ENCODE data around the gene GRIA3.

Gene GRIA3

DNA sequence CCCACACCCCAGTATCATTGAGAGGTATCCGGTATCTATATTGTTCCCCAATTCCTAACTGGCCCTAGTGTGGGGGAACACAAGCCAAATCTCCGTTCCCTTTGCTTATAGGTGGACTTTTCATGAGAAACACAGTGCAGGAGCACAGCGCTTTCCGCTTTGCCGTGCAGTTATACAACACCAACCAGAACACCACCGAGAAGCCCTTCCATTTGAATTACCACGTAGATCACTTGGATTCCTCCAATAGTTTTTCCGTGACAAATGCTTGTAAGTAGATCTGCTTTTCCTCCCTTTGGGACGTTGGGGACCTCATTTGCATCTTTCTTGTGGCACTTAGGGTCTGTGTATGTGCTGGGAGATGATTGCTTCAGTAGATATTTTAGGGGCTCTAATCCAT is 1.6 kb downstream of the GRIA3 start:
- 0 out of 22 replicates have a peak, but pooled peaks cover 0 to 12% (median 0%) of the 10 kb centered on the region in 11 experiments for H3K9me3 ChIP-seq (replicated peaks in 1 of 11)
- H3K36me3 ChIP-seq: no peaks in the 10 kb centered on the region
- no peak overlapping the region for H3K27ac ChIP-seq
- H3K27me3 ChIP-seq: peaks cover 82 to 100% (median 97%) of the 10 kb centered on the region in 11 experiments
- no peaks in the 10 kb centered on the region; a peak in 1 of 22 replicates for H4K20me1 ChIP-seq
- H3K9ac ChIP-seq: no peak overlapping the region
- no peaks in the 10 kb centered on the region for H3K4me1 ChIP-seq
- H3K4me2 ChIP-seq: no peak overlapping the region
- no peak for TF ChIP-seq Cebpa-rat (IDR thresholded peaks at IDR 0.05)
- H3K4me3 ChIP-seq: no peak overlapping the region

DNA sequence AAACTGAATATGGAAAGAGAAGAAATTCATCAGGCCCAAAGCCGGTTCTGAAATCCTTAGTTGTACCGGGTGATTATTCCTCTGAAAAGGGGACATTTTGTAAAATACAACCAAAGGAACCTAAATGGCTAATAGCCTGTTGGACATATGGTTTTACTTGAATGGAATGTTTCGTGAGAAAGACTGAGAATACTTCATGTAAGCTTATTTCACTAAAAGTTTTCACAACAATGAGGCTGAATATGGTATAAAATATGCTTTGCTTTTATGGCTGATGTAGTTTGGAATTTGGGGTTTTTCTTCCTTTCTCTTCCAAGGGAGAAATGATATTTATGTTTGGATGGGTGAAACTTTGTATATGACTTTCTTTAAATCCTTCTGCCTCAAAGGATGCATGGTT is 2.7 kb downstream of the GRIA3 start:
- no peak overlapping the region for H3K4me3 ChIP-seq
- peaks cover 82 to 100% (median 97%) of the 10 kb centered on the region in 11 experiments for H3K27me3 ChIP-seq
- H3K27ac ChIP-seq: no peak overlapping the region
- H3K9ac ChIP-seq: no peak overlapping the region
- no peak for TF ChIP-seq Cebpa-rat (IDR thresholded peaks at IDR 0.05)
- H3K36me3 ChIP-seq: no peaks in the 10 kb centered on the region
- 0 out of 22 replicates have a peak, but pooled peaks cover 0 to 12% (median 0%) of the 10 kb centered on the region in 11 experiments for H3K9me3 ChIP-seq (replicated peaks in 1 of 11)
- no peak overlapping the region for H3K4me2 ChIP-seq
- H4K20me1 ChIP-seq: no peaks in the 10 kb centered on the region; a peak in 1 of 22 replicates
- no peaks in the 10 kb centered on the region for H3K4me1 ChIP-seq

DNA sequence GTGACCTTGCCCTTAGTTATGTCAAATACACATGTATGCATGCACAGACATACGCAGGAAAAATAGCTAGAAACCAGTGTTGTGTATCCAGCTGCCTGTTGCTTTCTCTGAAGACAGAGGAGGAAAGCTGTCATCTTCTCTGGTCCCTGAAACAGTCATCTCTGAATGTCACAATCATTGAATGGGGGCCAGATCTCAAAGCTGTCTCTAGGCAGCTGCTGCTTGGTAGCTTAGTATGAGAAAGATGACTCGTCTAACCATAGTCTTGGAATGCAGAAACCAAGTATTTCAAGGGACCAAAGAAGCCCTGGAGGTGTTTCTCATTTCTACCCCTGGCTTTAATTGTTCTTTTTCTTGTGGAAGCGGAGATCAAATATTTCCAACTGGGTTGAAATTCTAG is 4.0 kb downstream of the GRIA3 start:
- no peak overlapping the region for H3K4me3 ChIP-seq
- H3K9ac ChIP-seq: no peak overlapping the region
- H4K20me1 ChIP-seq: no peaks in the 10 kb centered on the region; a peak in 1 of 22 replicates
- TF ChIP-seq Cebpa-rat (IDR thresholded peaks at IDR 0.05): no peak
- no peaks in the 10 kb centered on the region for H3K36me3 ChIP-seq
- H3K27me3 ChIP-seq: peaks cover 82 to 100% (median 97%) of the 10 kb centered on the region in 11 experiments
- no peak overlapping the region for H3K4me2 ChIP-seq
- H3K27ac ChIP-seq: no peak overlapping the region
- H3K4me1 ChIP-seq: no peaks in the 10 kb centered on the region
- 0 out of 22 replicates have a peak, but pooled peaks cover 0 to 12% (median 0%) of the 10 kb centered on the region in 11 experiments for H3K9me3 ChIP-seq (replicated peaks in 1 of 11)

DNA sequence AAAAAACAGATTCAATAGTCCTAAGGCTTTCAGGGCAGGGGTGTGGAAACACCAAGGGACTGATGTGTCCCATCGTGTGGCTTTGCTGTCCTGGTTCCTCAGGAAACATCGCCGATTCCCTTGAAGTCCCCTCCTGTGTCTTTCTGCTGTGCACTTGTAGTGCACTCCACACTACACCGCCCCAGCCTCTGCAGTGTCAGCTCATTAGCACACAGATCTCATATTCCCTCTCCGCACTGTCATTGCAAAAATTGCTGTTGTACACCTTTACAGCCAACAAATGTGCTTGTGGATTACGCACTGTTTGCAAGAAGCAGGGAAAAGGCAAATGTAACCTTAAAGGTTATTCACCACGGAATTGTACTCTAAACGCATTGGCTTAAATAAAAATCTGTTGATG is 5.3 kb downstream of the GRIA3 start:
- no peak for TF ChIP-seq Cebpa-rat (IDR thresholded peaks at IDR 0.05)
- H3K9me3 ChIP-seq (replicated peaks in 1 of 11): no peaks in the 10 kb centered on the region
- no peak overlapping the region for H3K27ac ChIP-seq
- H3K36me3 ChIP-seq: no peaks in the 10 kb centered on the region
- peaks cover 86 to 100% (median 97%) of the 10 kb centered on the region in 11 experiments for H3K27me3 ChIP-seq
- no peak overlapping the region for H3K4me3 ChIP-seq
- no peaks in the 10 kb centered on the region for H3K4me1 ChIP-seq
- no peak overlapping the region for H3K9ac ChIP-seq
- no peaks in the 10 kb centered on the region; a peak in 1 of 22 replicates for H4K20me1 ChIP-seq
- H3K4me2 ChIP-seq: no peak overlapping the region

DNA sequence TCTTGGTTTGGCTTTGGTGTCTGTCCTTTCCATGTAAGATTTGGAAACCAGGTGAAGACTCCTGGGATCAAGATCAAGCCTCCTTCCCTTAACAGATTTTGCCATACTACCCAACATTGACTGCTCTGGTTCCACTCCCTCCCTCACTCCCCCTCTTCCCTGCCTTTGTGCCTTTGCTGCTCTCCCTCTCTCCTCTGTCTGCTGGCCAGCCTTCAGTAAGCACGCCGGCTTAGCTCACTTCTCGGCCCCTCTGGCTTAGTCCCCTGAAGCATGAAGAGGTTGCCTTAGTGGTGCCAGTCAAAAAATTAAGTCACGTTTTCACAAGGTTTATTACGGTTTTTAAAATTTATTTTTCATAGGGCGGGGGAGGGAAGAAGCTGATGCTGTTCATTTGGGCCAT is 6.0 kb downstream of the GRIA3 start:
- no peak for TF ChIP-seq Cebpa-rat (IDR thresholded peaks at IDR 0.05)
- peaks cover 90 to 100% (median 99%) of the 10 kb centered on the region in 11 experiments for H3K27me3 ChIP-seq
- no peak overlapping the region for H3K27ac ChIP-seq
- H3K4me3 ChIP-seq: no peak overlapping the region
- no peak overlapping the region for H3K4me2 ChIP-seq
- no peaks in the 10 kb centered on the region for H3K9me3 ChIP-seq (replicated peaks in 1 of 11)
- no peaks in the 10 kb centered on the region for H3K4me1 ChIP-seq
- no peak overlapping the region for H3K9ac ChIP-seq
- H3K36me3 ChIP-seq: no peaks in the 10 kb centered on the region
- H4K20me1 ChIP-seq: no peaks in the 10 kb centered on the region; a peak in 1 of 22 replicates

DNA sequence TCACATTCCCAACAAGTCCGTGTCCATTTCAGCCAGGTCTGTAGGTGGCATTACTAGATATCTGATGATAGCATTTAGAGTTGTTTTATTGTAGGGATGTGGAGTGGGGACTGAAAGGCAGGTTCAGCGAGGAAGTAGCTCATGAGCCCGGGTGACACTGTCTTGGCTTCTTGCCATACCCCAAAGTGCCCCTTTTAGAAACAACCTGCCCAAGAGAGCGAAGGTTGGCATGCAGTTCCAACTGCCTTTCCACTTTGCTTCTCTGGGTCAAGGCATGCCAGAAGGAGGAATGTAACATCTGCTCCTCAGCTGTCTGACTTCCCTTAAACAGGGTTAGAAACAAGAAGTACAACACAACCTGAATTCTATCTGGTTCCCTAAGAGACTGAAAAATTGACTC is 9.0 kb downstream of the GRIA3 start:
- no peak overlapping the region for H3K4me2 ChIP-seq
- H3K27ac ChIP-seq: no peak overlapping the region
- no peaks in the 10 kb centered on the region for H3K9me3 ChIP-seq (replicated peaks in 1 of 11)
- peaks cover 82 to 100% (median 99%) of the 10 kb centered on the region in 11 experiments for H3K27me3 ChIP-seq
- TF ChIP-seq Cebpa-rat (IDR thresholded peaks at IDR 0.05): no peak
- no peaks in the 10 kb centered on the region for H4K20me1 ChIP-seq
- H3K4me1 ChIP-seq: no peaks in the 10 kb centered on the region
- no peak overlapping the region for H3K9ac ChIP-seq
- H3K36me3 ChIP-seq: no peaks in the 10 kb centered on the region
- H3K4me3 ChIP-seq: no peak overlapping the region

DNA sequence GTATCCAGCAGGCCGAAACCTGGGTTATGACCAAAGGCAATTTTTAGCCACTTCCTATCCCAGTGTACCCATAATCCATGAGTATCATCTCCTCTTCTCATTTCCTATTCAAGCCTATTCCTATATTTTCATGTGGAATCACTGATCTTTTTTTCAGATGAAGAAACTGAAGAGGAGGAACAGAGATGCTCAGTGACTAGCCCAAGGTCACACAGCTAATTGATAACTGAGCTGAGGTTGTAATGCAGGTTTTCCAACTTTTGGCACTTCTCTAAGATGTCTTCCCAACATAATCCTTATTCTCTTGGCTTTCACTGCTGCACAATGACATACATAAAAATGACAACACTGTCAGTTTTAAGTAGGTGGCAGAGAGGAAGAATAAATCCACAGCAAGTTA is 15.3 kb downstream of the GRIA3 start:
- H3K27me3 ChIP-seq: peaks cover 72 to 98% (median 96%) of the 10 kb centered on the region in 11 experiments
- H3K4me2 ChIP-seq: no peak overlapping the region
- H3K9ac ChIP-seq: no peak overlapping the region
- H3K27ac ChIP-seq: no peak overlapping the region
- H3K9me3 ChIP-seq (replicated peaks in 1 of 11): no peaks in the 10 kb centered on the region; a peak in 1 of 22 replicates
- no peak for TF ChIP-seq Cebpa-rat (IDR thresholded peaks at IDR 0.05)
- H3K4me1 ChIP-seq: no peaks in the 10 kb centered on the region
- no peaks in the 10 kb centered on the region for H3K36me3 ChIP-seq
- no peaks in the 10 kb centered on the region; a peak in 1 of 22 replicates for H4K20me1 ChIP-seq
- H3K4me3 ChIP-seq: no peak overlapping the region

DNA sequence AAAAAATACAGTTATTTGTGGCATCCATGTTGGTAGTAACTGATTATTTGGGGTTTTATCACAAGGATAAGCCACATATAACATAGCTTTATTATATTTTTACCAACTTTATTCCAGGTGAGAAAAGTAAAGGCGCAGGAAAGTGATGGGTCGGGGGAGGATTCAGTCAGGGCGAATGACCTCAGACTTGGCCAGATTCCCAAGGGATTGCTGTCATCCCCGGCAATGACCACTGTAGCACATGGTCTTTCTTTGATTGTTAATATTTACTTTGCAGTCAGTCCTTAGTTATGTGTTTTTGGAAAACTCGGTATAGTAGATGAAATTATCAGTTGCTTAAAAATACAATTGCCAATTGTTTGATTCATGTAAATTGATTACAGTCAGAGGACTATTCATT is 17.6 kb downstream of the GRIA3 start:
- H3K9me3 ChIP-seq (replicated peaks in 1 of 11): no peaks in the 10 kb centered on the region; a peak in 1 of 22 replicates
- H3K4me3 ChIP-seq: no peak overlapping the region

DNA sequence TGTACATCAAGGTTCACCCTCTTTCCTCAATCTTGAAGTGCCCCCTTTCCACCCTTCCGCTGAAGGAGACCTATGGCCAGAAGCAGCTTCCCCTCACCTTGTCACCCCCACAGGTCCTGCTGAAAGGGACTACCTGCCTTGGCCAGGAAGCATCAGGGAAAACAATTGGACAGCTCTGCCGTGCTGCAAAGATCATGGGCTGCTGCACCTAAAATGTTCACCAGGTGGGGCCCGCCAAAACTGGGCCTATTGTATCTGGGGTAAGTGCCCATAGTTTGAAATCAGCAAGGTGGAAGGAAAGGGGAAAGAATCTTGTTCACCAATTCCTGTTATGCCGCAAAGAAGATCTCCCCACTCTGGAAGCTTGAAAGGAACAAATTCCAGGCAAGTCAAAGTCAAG is 18.4 kb downstream of the GRIA3 start:
- H3K27ac ChIP-seq: no peak overlapping the region
- H3K9me3 ChIP-seq (replicated peaks in 1 of 11): no peaks in the 10 kb centered on the region; a peak in 1 of 22 replicates
- TF ChIP-seq Cebpa-rat (IDR thresholded peaks at IDR 0.05): no peak
- no peaks in the 10 kb centered on the region for H3K4me1 ChIP-seq
- H3K4me2 ChIP-seq: no peak overlapping the region
- H4K20me1 ChIP-seq: no peaks in the 10 kb centered on the region; a peak in 1 of 22 replicates
- H3K27me3 ChIP-seq: peaks cover 80 to 98% (median 96%) of the 10 kb centered on the region in 11 experiments
- H3K4me3 ChIP-seq: no peak overlapping the region
- H3K36me3 ChIP-seq: no peaks in the 10 kb centered on the region
- no peak overlapping the region for H3K9ac ChIP-seq

More for the DNA sequence above, 17.6 kb downstream of the GRIA3 start:
- Histone ChIP-seq H3K9ac (no peak overlapping the region), H3K4me1 (no peaks in the 10 kb centered on the region), H3K36me3 (no peaks in the 10 kb centered on the region), H3K27me3 (peaks cover 78 to 98% (median 96%) of the 10 kb centered on the region in 11 experiments), H3K27ac (no peak overlapping the region), H4K20me1 (no peaks in the 10 kb centered on the region; a peak in 1 of 22 replicates), H3K4me2 (no peak overlapping the region)
- no peak for TF ChIP-seq Cebpa-rat (IDR thresholded peaks at IDR 0.05)

DNA sequence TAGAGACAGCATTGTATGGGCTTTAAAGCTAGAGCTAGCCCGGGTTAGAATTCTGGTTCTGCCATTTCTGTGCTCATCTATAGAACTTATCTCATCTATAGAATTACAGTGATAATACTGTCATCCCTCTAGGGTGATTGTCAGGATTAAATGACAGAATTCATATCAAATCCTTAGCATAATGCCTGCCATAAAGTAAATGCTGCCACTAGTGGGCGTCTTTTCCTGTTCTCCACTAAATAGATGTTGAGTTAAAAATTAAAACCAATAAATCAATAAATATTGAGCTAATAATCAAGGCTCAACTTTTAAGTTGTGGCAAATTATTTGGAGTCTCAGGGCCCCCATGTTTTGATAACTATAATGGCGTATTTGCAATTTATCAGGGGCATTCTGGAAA is 19.7 kb downstream of the GRIA3 start:
- H3K4me3 ChIP-seq: no peak overlapping the region
- no peak overlapping the region for H3K4me2 ChIP-seq
- no peaks in the 10 kb centered on the region for H3K36me3 ChIP-seq
- H3K27ac ChIP-seq: no peak overlapping the region
- TF ChIP-seq Cebpa-rat (IDR thresholded peaks at IDR 0.05): no peak
- no peaks in the 10 kb centered on the region; a peak in 1 of 22 replicates for H3K9me3 ChIP-seq (replicated peaks in 1 of 11)
- no peaks in the 10 kb centered on the region; a peak in 1 of 22 replicates for H4K20me1 ChIP-seq
- H3K4me1 ChIP-seq: no peaks in the 10 kb centered on the region
- H3K9ac ChIP-seq: no peak overlapping the region
- H3K27me3 ChIP-seq: peaks cover 78 to 98% (median 96%) of the 10 kb centered on the region in 11 experiments

Measured in BLaER1 treated with 17β-estradiol and CSF1 and Interleukin-3, amounts not matched to agents 10 nM and 100 nM (cell line).